Uterus (tissue), 4 donors: ENCODE data around the gene TSPO. TPM values are rescaled to one million over a fixed set of nuclear protein-coding genes. Genes with fewer than 3 reads are reported as not detected.

Experiments used
- DNase-seq, 2 donors: peaks; one replicate each; pipeline ENCODE4 v3.0.0-alpha.2; 2019 to 2020
- H3K27ac ChIP-seq, 2 donors: fragments of 200-600 bp; sonication (generic); 1 replicate in 1 of 2; 2 replicates in 1 of 2; pipeline ENCODE4 v1.5.1; 2016 to 2018
- H3K27me3 ChIP-seq, 2 donors: fragments of 200-600 bp; sonication (generic); one replicate each; pipeline ENCODE4 v1.5.1; 2018 to 2019; ENCODE audit warnings: control low read depth in 1 of 2
- H3K36me3 ChIP-seq, 2 donors: fragments of 200-600 bp; sonication (generic); one replicate each; pipeline ENCODE4 v1.5.1; 2019; ENCODE audit warnings: control low read depth in 1 of 2
- H3K4me1 ChIP-seq, 2 donors: fragments of 200-600 bp; sonication (generic); one replicate each; pipeline ENCODE4 v1.5.1; 2018 to 2019; ENCODE audit warnings: control low read depth in 1 of 2
- H3K4me3 ChIP-seq, 2 donors: fragments of 200-600 bp; sonication (generic); 1 replicate in 1 of 2; 2 replicates in 1 of 2; pipeline ENCODE4 v1.5.1; 2018 to 2019; ENCODE audit warnings: mild to moderate bottlenecking in 1 of 2
- H3K9me3 ChIP-seq, 2 donors: fragments of 200-600 bp; sonication (generic); one replicate each; pipeline ENCODE4 v1.5.1; 2019; ENCODE audit warnings: control low read depth in 1 of 2
- CTCF ChIP-seq, 4 experiments: fragments of 200-600 bp in 2 of 4; fragments of 450-650 bp in 2 of 4; sonication (generic) in 2 of 4; IDR thresholded peaks; one replicate each; pipeline ENCODE4 v1.5.1; 2016 to 2019; ENCODE audit warnings: antibody characterized with exemption in 4 of 4, mild to moderate bottlenecking in 2 of 4, moderate library complexity in 1 of 4
- POLR2A ChIP-seq, 2 donors: fragments of 450-650 bp; IDR thresholded peaks; one replicate each; pipeline ENCODE4 v1.6.1; 2016; ENCODE audit warnings: antibody characterized with exemption in 2 of 2, mild to moderate bottlenecking in 1 of 2, moderate library complexity in 1 of 2
- intact Hi-C: fragments of 100-400 bp; cut with DNase I; formaldehyde crosslinking; loops from one replicate; pipeline ENCODE4 v1.15.1; 2023; ENCODE audit warnings: low total_unique reads
- total RNA-seq, 4 donors: library from RNA; depleted of rRNA in 3 of 4; stranded (reverse); fragments of >200 nt in 3 of 4; gene quantifications; one replicate each; pipeline versions ENCODE4 v1.1.0 to v1.2.4, GENCODE V29; 2014 to 2023
- donor health status: DM: yes; HTN: yes; CAD: no.

TSPO gene
- total RNA-seq, 4 donors from 2014 or later: 73.7 to 267 (median 148) TPM

- TF ChIP-seq CTCF (IDR thresholded peaks at IDR 0.05) (no peak), POLR2A (IDR thresholded peaks at IDR 0.05) (no peak)
- H3K4me3 ChIP-seq: no peak overlapping the region
- H3K4me1 ChIP-seq: no peaks in the 10 kb centered on the region
- DNase-seq: no peak
- H3K9me3 ChIP-seq: no peaks in the 10 kb centered on the region
- no peaks in the 10 kb centered on the region for H3K27me3 ChIP-seq
- no peak overlapping the region for H3K27ac ChIP-seq
- no peaks in the 10 kb centered on the region for H3K36me3 ChIP-seq
- intact Hi-C loops: no loop called here
These were observed 8.3 kb downstream of the TSPO start for GRCh38 chr22:43159484-43160178.

GRCh38 chr22:43160497-43161126 is 9.3 kb downstream of the TSPO start:
- no peak overlapping the region for H3K4me3 ChIP-seq
- TF ChIP-seq CTCF (IDR thresholded peaks at IDR 0.05): no peak
- TF ChIP-seq POLR2A (IDR thresholded peaks at IDR 0.05): no peak
- H3K4me1 ChIP-seq: no peaks in the 10 kb centered on the region
- no peak overlapping the region for H3K27ac ChIP-seq
- no peaks in the 10 kb centered on the region for H3K9me3 ChIP-seq
- no peaks in the 10 kb centered on the region for H3K36me3 ChIP-seq
- DNase-seq: no peak
- intact Hi-C loops: no loop called here
- H3K27me3 ChIP-seq: no peaks in the 10 kb centered on the region

GRCh38 chr22:43162412-43163150 is 11.2 kb downstream of the TSPO start:
- Histone ChIP-seq H3K27ac (peak overlapping the region in 1 of 2 donors; percentile 29), H3K9me3 (no peaks in the 10 kb centered on the region), H3K4me1 (no peaks in the 10 kb centered on the region), H3K4me3 (no peak overlapping the region), H3K36me3 (no peaks in the 10 kb centered on the region), H3K27me3 (no peaks in the 10 kb centered on the region)
- intact Hi-C loops: no loop called here
- TF ChIP-seq CTCF (IDR thresholded peaks at IDR 0.05) (no peak), POLR2A (IDR thresholded peaks at IDR 0.05) (no peak)
- no peak for DNase-seq

- Histone ChIP-seq H3K9me3 (no peaks in the 10 kb centered on the region), H3K4me3 (no peak overlapping the region), H3K36me3 (no peaks in the 10 kb centered on the region), H3K4me1 (no peaks in the 10 kb centered on the region), H3K27me3 (no peaks in the 10 kb centered on the region), H3K27ac (peak overlapping the region; percentile 29 to 46)
- TF ChIP-seq CTCF (IDR thresholded peaks at IDR 0.05): no peak
- no peak for TF ChIP-seq POLR2A (IDR thresholded peaks at IDR 0.05)
- DNase-seq: no peak
- intact Hi-C loops: no loop called here
These were observed 12.0 kb downstream of the TSPO start for GRCh38 chr22:43163241-43163795.
